Fibroblast of pulmonary artery (primary cell): ENCODE data around the gene PHLDB3.

Source experiments
- DNase-seq: peaks from one replicate; pipeline ENCODE4 v3.0.0-alpha.2; 2010; ENCODE audit warnings: low read depth
- H3K4me3 ChIP-seq: replicated peaks from 2 replicates; pipeline ENCODE4 v1.5.1; 2011; ENCODE audit warnings: low read depth, mild to moderate bottlenecking, control low read depth, low read length, moderate library complexity
- TF ChIP-seq, protein P1 (sequence below): IDR thresholded peaks from 2 replicates; pipeline ENCODE4 v1.5.1; 2011; ENCODE audit warnings: mild to moderate bottlenecking, control low read depth, low read length, inconsistent platforms; ENCODE audit errors: missing control alignments

Gene PHLDB3

GRCh38 chr19:43455321-43456113 is 49.0 kb downstream of the PHLDB3 start:
- DNase-seq = no peak
- no peak overlapping the region for H3K4me3 ChIP-seq
- TF ChIP-seq, protein P1, sequence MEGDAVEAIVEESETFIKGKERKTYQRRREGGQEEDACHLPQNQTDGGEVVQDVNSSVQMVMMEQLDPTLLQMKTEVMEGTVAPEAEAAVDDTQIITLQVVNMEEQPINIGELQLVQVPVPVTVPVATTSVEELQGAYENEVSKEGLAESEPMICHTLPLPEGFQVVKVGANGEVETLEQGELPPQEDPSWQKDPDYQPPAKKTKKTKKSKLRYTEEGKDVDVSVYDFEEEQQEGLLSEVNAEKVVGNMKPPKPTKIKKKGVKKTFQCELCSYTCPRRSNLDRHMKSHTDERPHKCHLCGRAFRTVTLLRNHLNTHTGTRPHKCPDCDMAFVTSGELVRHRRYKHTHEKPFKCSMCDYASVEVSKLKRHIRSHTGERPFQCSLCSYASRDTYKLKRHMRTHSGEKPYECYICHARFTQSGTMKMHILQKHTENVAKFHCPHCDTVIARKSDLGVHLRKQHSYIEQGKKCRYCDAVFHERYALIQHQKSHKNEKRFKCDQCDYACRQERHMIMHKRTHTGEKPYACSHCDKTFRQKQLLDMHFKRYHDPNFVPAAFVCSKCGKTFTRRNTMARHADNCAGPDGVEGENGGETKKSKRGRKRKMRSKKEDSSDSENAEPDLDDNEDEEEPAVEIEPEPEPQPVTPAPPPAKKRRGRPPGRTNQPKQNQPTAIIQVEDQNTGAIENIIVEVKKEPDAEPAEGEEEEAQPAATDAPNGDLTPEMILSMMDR = no peak

- TF ChIP-seq, protein P1 = no peak
- DNase-seq = no peak
These were observed 50.5 kb downstream of the PHLDB3 start for GRCh38 chr19:43454031-43454430.

DNA sequence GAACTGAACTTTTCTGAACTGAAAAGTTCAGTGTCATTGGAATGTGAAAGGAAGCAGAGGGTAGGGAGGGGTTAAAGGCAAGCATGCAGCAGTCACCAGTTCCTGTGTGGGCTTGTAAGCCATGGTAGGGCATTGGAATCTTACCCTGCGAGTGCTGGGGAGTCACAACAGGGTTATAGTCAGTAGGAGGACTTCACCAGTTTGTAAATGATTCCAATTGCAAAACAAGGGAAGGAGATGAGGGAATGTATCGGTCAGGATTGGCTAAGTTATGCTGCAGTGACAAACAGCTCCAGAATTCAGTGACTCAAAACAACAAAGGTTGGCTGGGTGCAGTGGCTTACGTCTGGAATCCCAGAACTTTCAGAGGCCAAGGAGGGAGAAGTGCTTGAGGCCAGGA is 52.0 kb downstream of the PHLDB3 start:
- DNase-seq = no peak
- H3K4me3 ChIP-seq = no peak overlapping the region
- TF ChIP-seq, protein P1 = no peak

More at GRCh38 chr19:43454031-43454430, 50.5 kb downstream of the PHLDB3 start:
- H3K4me3 ChIP-seq = no peak overlapping the region

- peak; percentile 68 for DNase-seq
- H3K4me3 ChIP-seq = no peak overlapping the region
- TF ChIP-seq, protein P1 = no peak
These were observed 54.0 kb downstream of the PHLDB3 start for GRCh38 chr19:43450545-43450997.

- TF ChIP-seq, protein P1 = no peak
- no peak overlapping the region for H3K4me3 ChIP-seq
- DNase-seq = no peak
These were observed 56.9 kb downstream of the PHLDB3 start for GRCh38 chr19:43447655-43448054.

GRCh38 chr19:43446746-43447489 is 57.6 kb downstream of the PHLDB3 start:
- peak; percentile 82 for DNase-seq
- TF ChIP-seq, protein P1 = peak; percentile 96
- H3K4me3 ChIP-seq = no peak overlapping the region
